Measurements from ENCODE around the gene RBM48.

The RBM48 gene

DNA sequence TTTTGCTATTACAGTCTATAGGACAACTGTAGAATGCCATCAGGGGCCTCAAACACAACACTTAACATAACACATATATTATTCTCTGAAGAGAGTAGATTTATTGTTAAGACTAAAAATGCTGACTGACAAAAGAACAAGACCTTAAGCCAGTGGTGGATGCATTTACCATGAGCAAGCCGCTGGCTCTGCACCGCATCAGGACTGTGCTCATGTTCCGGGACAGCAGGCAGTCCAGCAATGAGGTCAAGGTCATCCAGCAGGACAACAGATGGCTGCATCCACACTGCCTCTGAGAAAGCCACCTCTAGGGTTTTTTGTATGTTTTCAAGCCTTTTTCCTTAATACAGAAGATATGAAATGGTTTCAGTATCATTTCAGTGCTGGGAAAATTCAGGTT, 24.0 kb upstream of the RBM48 start:
- TF ChIP-seq, protein P1, sequence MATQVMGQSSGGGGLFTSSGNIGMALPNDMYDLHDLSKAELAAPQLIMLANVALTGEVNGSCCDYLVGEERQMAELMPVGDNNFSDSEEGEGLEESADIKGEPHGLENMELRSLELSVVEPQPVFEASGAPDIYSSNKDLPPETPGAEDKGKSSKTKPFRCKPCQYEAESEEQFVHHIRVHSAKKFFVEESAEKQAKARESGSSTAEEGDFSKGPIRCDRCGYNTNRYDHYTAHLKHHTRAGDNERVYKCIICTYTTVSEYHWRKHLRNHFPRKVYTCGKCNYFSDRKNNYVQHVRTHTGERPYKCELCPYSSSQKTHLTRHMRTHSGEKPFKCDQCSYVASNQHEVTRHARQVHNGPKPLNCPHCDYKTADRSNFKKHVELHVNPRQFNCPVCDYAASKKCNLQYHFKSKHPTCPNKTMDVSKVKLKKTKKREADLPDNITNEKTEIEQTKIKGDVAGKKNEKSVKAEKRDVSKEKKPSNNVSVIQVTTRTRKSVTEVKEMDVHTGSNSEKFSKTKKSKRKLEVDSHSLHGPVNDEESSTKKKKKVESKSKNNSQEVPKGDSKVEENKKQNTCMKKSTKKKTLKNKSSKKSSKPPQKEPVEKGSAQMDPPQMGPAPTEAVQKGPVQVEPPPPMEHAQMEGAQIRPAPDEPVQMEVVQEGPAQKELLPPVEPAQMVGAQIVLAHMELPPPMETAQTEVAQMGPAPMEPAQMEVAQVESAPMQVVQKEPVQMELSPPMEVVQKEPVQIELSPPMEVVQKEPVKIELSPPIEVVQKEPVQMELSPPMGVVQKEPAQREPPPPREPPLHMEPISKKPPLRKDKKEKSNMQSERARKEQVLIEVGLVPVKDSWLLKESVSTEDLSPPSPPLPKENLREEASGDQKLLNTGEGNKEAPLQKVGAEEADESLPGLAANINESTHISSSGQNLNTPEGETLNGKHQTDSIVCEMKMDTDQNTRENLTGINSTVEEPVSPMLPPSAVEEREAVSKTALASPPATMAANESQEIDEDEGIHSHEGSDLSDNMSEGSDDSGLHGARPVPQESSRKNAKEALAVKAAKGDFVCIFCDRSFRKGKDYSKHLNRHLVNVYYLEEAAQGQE (IDR thresholded peaks at IDR 0.05; ENCODE audit: insufficient replicate concordance, low read depth) = no peak
- TF ChIP-seq, protein P2, sequence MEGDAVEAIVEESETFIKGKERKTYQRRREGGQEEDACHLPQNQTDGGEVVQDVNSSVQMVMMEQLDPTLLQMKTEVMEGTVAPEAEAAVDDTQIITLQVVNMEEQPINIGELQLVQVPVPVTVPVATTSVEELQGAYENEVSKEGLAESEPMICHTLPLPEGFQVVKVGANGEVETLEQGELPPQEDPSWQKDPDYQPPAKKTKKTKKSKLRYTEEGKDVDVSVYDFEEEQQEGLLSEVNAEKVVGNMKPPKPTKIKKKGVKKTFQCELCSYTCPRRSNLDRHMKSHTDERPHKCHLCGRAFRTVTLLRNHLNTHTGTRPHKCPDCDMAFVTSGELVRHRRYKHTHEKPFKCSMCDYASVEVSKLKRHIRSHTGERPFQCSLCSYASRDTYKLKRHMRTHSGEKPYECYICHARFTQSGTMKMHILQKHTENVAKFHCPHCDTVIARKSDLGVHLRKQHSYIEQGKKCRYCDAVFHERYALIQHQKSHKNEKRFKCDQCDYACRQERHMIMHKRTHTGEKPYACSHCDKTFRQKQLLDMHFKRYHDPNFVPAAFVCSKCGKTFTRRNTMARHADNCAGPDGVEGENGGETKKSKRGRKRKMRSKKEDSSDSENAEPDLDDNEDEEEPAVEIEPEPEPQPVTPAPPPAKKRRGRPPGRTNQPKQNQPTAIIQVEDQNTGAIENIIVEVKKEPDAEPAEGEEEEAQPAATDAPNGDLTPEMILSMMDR (IDR thresholded peaks at IDR 0.05; ENCODE audit: insufficient read depth, low read length) = no peak
- no peak for TF ChIP-seq SPI1 (IDR thresholded peaks at IDR 0.05; ENCODE audit: borderline replicate concordance, low read depth)
- TF ChIP-seq POLR2AphosphoS5 (IDR thresholded peaks at IDR 0.05; ENCODE audit: low read depth) = no peak
- TF ChIP-seq GABPA (IDR thresholded peaks at IDR 0.05; ENCODE audit: low read depth) = no peak
- Histone ChIP-seq H3K4me3 (replicated peaks; ENCODE audit: insufficient read depth, low read length) (no peak overlapping the region), H3K27ac (replicated peaks) (no peak overlapping the region), H3K27me3 (ENCODE audit: insufficient read depth, poor library complexity, severe bottlenecking) (no peaks in the 10 kb centered on the region)
- DNase-seq (ENCODE audit: low read depth in 1 of 2, low spot score in 1 of 2) = no peak

DNA sequence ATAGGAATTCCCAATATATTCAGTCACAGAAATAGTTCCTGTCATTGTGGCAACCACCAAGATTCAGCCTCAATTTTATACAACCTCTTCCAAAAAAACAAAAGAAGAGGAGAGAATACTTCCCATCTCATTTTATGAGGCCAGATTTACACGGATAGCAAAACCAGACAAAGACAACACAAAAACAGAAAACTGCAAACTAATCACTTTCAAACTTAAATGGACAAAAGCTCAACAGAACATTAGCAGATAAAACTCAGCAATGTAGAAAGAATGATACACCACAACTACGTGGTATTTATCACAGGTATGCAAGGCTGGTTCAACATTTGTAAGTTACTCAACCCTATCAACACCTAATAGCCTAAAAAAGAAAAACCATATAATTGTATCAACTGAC, 22.2 kb upstream of the RBM48 start:
- no peak for DNase-seq (ENCODE audit: low read depth in 1 of 2, low spot score in 1 of 2)
- no peak overlapping the region for H3K27ac ChIP-seq (replicated peaks)
- TF ChIP-seq, protein P2 (IDR thresholded peaks at IDR 0.05; ENCODE audit: insufficient read depth, low read length) = no peak
- no peak for TF ChIP-seq POLR2AphosphoS5 (IDR thresholded peaks at IDR 0.05; ENCODE audit: low read depth)
- no peak for TF ChIP-seq SPI1 (IDR thresholded peaks at IDR 0.05; ENCODE audit: borderline replicate concordance, low read depth)
- no peak for TF ChIP-seq GABPA (IDR thresholded peaks at IDR 0.05; ENCODE audit: low read depth)
- TF ChIP-seq, protein P1 (IDR thresholded peaks at IDR 0.05; ENCODE audit: insufficient replicate concordance, low read depth) = no peak
- no peaks in the 10 kb centered on the region for H3K27me3 ChIP-seq (ENCODE audit: insufficient read depth, poor library complexity, severe bottlenecking)
- H3K4me3 ChIP-seq (replicated peaks; ENCODE audit: insufficient read depth, low read length) = no peak overlapping the region

DNA sequence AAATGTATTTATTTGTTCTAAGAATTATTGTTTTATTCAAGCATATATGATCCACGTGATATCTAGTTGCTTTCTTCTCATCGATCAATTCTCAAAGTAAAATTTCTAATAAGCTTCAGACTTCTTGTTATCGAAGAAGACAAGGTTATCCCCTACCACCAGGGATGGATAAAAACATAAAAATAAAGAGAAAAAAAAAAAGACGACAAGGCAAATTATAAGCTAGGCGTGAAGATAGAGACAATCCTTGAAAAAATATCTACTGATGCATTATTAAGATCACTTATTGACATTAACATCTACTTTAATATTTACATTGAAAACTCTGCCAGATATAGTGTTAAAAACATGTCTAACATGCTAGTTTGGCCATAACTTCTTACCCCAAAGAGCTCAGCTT, 19.6 kb upstream of the RBM48 start:
- H3K4me3 ChIP-seq (replicated peaks; ENCODE audit: insufficient read depth, low read length) = no peak overlapping the region
- TF ChIP-seq GABPA (IDR thresholded peaks at IDR 0.05; ENCODE audit: low read depth) (no peak), POLR2AphosphoS5 (IDR thresholded peaks at IDR 0.05; ENCODE audit: low read depth) (no peak)
- TF ChIP-seq, protein P2 (IDR thresholded peaks at IDR 0.05; ENCODE audit: insufficient read depth, low read length) = no peak
- TF ChIP-seq, protein P1 (IDR thresholded peaks at IDR 0.05; ENCODE audit: insufficient replicate concordance, low read depth) = no peak

More for the DNA sequence above, 19.6 kb upstream of the RBM48 start:
- Histone ChIP-seq H3K27ac (replicated peaks) (no peak overlapping the region), H3K27me3 (ENCODE audit: insufficient read depth, poor library complexity, severe bottlenecking) (no peaks in the 10 kb centered on the region)
- no peak for DNase-seq (ENCODE audit: low read depth in 1 of 2, low spot score in 1 of 2)

All from HL-60 (cell line).